A549 (cell line): Measurements from ENCODE around the gene DMAC2L. TPM values are rescaled to one million over a fixed set of nuclear protein-coding genes. Genes with fewer than 3 reads are reported as not detected.

Experiments
- ATAC-seq, 2 experiments: fragments of 200-7000 bp in 1 of 2; fragments of >200 bp in 1 of 2; cut with Nextera tagmentation in 1 of 2; cut with Tn5 transposase in 1 of 2; 3 replicates each; pipeline versions ENCODE4 v1.8.0 to v1.9.1; 2018 to 2020; ENCODE audit warnings: mild to moderate bottlenecking in 1 of 2, moderate library complexity in 1 of 2
- CTCF ChIA-PET: fragments of 300-600 bp; sonication (Branson Sonifier 250); formaldehyde crosslinking; extraction: SDS; loops from one replicate; lab custom pipeline; 2021; ENCODE audit warnings: antibody characterized with exemption, inconsistent platforms; lab: Yijun Ruan, JAX
- POLR2A ChIA-PET: fragments of 350-600 bp; formaldehyde crosslinking; extraction: SDS; loops from one replicate; lab custom pipeline; 2021; ENCODE audit warnings: antibody characterized with exemption, inconsistent platforms; lab: Yijun Ruan, JAX
- DNase-seq, 2 experiments: peaks; one replicate each; pipeline versions ENCODE4 v3.0.0 to v3.0.0-alpha.2; 2011 to 2016; ENCODE audit warnings: low read depth in 1 of 2, low spot score in 1 of 2
- FAIRE-seq: peaks from 2 replicates; lab custom pipeline; 2011; peaks lifted over from hg19 to GRCh38; lab: Jason Lieb, UNC
- H3K27ac ChIP-seq, 2 experiments: fragments of >200 bp; sonication (Bioruptor Twin); formaldehyde crosslinking; 3 replicates each; pipeline ENCODE4 v1.5.1; 2016 to 2017
- H3K4me1 ChIP-seq: fragments of >200 bp; sonication (Bioruptor Twin); formaldehyde crosslinking; 3 replicates; pipeline ENCODE4 v1.6.1; 2016
- H3K4me2 ChIP-seq: fragments of >200 bp; sonication (Bioruptor Twin); formaldehyde crosslinking; 3 replicates; pipeline ENCODE4 v1.6.1; 2016
- H3K4me3 ChIP-seq: fragments of >200 bp; sonication (Bioruptor Twin); formaldehyde crosslinking; 3 replicates; pipeline ENCODE4 v1.5.1; 2016
- H3K9me3 ChIP-seq: fragments of >200 bp; sonication (Bioruptor Twin); formaldehyde crosslinking; 3 replicates; pipeline ENCODE4 v1.6.1; 2016
- BCL3 ChIP-seq: fragments of >200 bp; sonication (Bioruptor Twin); formaldehyde crosslinking; IDR thresholded peaks from 3 replicates; pipeline ENCODE4 v1.6.1; 2016
- BHLHE40 ChIP-seq: IDR thresholded peaks from 2 replicates; pipeline ENCODE4 v1.6.1; 2012; ENCODE audit warnings: low read depth, low read length, inconsistent platforms
- EHMT2 ChIP-seq: fragments of 200-600 bp; sonication (generic); IDR thresholded peaks from 2 replicates; pipeline ENCODE4 v1.6.1; 2016; ENCODE audit warnings: antibody characterized with exemption, low read depth, mild to moderate bottlenecking, moderate library complexity
- EP300 ChIP-seq, 2 experiments: fragments of >200 bp; sonication (Bioruptor Twin); formaldehyde crosslinking; IDR thresholded peaks; 2 replicates in 1 of 2; 3 replicates in 1 of 2; pipeline ENCODE4 v1.6.1; 2016 to 2017
- FOSB ChIP-seq: fragments of 250-450 bp; sonication (Bioruptor Pico); IDR thresholded peaks from 2 replicates; pipeline ENCODE4 v1.5.0; 2020; ENCODE audit warnings: mild to moderate bottlenecking, moderate library complexity
- FOSL2 ChIP-seq, 2 experiments: fragments of 450-650 bp in 1 of 2; fragments of >200 bp in 1 of 2; sonication (Bioruptor Twin) in 1 of 2; formaldehyde crosslinking; IDR thresholded peaks; 2 replicates each; pipeline versions ENCODE4 v1.5.0 to v1.6.1; 2016 to 2020; ENCODE audit warnings: mild to moderate bottlenecking in 1 of 2, moderate library complexity in 1 of 2
- FOXS1 ChIP-seq: fragments of 250-450 bp; sonication (Bioruptor Pico); IDR thresholded peaks from 2 replicates; pipeline ENCODE4 v1.5.0; 2020; ENCODE audit warnings: mild to moderate bottlenecking, moderate library complexity
- HEYL ChIP-seq: fragments of 250-450 bp; sonication (Bioruptor Pico); IDR thresholded peaks from 2 replicates; pipeline ENCODE4 v1.8.0; 2021; ENCODE audit warnings: mild to moderate bottlenecking, moderate library complexity
- HOXB13 ChIP-seq: fragments of 250-450 bp; sonication (Bioruptor Pico); IDR thresholded peaks from 2 replicates; pipeline ENCODE4 v1.5.0; 2020; ENCODE audit warnings: low read depth, mild to moderate bottlenecking, moderate library complexity
- HOXB5 ChIP-seq: fragments of 250-450 bp; sonication (Bioruptor Pico); IDR thresholded peaks from 2 replicates; pipeline ENCODE4 v1.5.0; 2020; ENCODE audit warnings: mild to moderate bottlenecking, moderate library complexity
- JUNB ChIP-seq: fragments of >200 bp; sonication (Bioruptor Twin); formaldehyde crosslinking; IDR thresholded peaks from 2 replicates; pipeline ENCODE4 v1.6.1; 2016
- MAX ChIP-seq: IDR thresholded peaks from 2 replicates; pipeline ENCODE4 v1.6.1; 2012
- MYC ChIP-seq: IDR thresholded peaks from 2 replicates; pipeline ENCODE4 v1.6.1; 2012; ENCODE audit warnings: mild to moderate bottlenecking, inconsistent platforms, low read length, improper control_type of control experiment, borderline replicate concordance
- NFE2L2 ChIP-seq: fragments of 150-350 bp; conservative IDR thresholded peaks from 2 replicates; pipeline ENCODE4 v1.6.1; 2014; ENCODE audit warnings: low read length
- PBX3 ChIP-seq: IDR thresholded peaks from 2 replicates; pipeline ENCODE4 v1.6.1; 2012
- POLR2A ChIP-seq: IDR thresholded peaks from 2 replicates; pipeline ENCODE4 v1.6.1; 2012; ENCODE audit warnings: mild to moderate bottlenecking, low read length
- SREBF2 ChIP-seq: fragments of 450-650 bp; IDR thresholded peaks from 2 replicates; pipeline ENCODE4 v1.6.1; 2014; ENCODE audit warnings: mild to moderate bottlenecking, moderate library complexity
- TFCP2L1 ChIP-seq: fragments of 250-450 bp; sonication (Bioruptor Pico); IDR thresholded peaks from 2 replicates; pipeline ENCODE4 v1.5.0; 2021; ENCODE audit warnings: mild to moderate bottlenecking
- TP53 ChIP-seq: fragments of 250-450 bp; sonication (Bioruptor Pico); IDR thresholded peaks from 2 replicates; pipeline ENCODE4 v1.5.0; 2021; ENCODE audit warnings: mild to moderate bottlenecking, moderate library complexity
- ZC3H11A ChIP-seq: fragments of 450-650 bp; IDR thresholded peaks from 2 replicates; pipeline ENCODE4 v1.6.1; 2014; ENCODE audit warnings: antibody characterized with exemption, mild to moderate bottlenecking
- ZFP36 ChIP-seq: fragments of 450-650 bp; IDR thresholded peaks from 2 replicates; pipeline ENCODE4 v1.6.1; 2014; ENCODE audit warnings: borderline replicate concordance; ENCODE audit not compliant: partially characterized antibody
- ZSCAN20 ChIP-seq: fragments of 250-450 bp; sonication (Bioruptor Pico); IDR thresholded peaks from 2 replicates; pipeline ENCODE4 v1.8.0; 2022; ENCODE audit warnings: mild to moderate bottlenecking, moderate library complexity
- WGBS: methylation state at CpG from one replicate; pipeline ENCODE4 v1.1.6; 2017; ENCODE audit errors: missing lambda C conversion rate; 5-methylcytosine and 5-hydroxymethylcytosine counted together
- polyA plus RNA-seq, 4 experiments: library from polyadenylated mRNA; depleted of rRNA in 3 of 4; stranded (reverse); fragments of >200 nt; fragmentation: RNase III in 1 of 4; extraction: RNeasy Plus Mini Kit Qiagen cat#74134 plus additional on column Dnase treatment in 1 of 4; gene quantifications; 2 replicates in 3 of 4; 3 replicates in 1 of 4; pipeline ENCODE4 v1.2.3, GENCODE V29; 2011 to 2017
- TF ChIP-seq, protein P1 (sequence below): fragments of 250-450 bp; sonication (Bioruptor Pico); IDR thresholded peaks from 2 replicates; pipeline ENCODE4 v1.5.0; 2021; ENCODE audit warnings: mild to moderate bottlenecking, moderate library complexity, borderline replicate concordance
- TF ChIP-seq, protein P2 (sequence below): fragments of 250-450 bp; sonication (Bioruptor Pico); IDR thresholded peaks from 2 replicates; pipeline ENCODE4 v1.5.0; 2020; ENCODE audit warnings: low read depth, mild to moderate bottlenecking, moderate library complexity
- TF ChIP-seq, protein P3 (sequence below): fragments of >200 bp; sonication (Bioruptor Twin); formaldehyde crosslinking; IDR thresholded peaks from 3 replicates; pipeline ENCODE4 v1.5.1; 2016

The DMAC2L gene
- polyA plus RNA-seq, 2 of the 4 experiments (the other 2 are of a cell fraction), result 14.0 to 24.6 TPM

- no peaks in the 10 kb centered on the region for H3K4me1 ChIP-seq
- no peak for DNase-seq
- no peak overlapping the region for H3K4me3 ChIP-seq
- no peak for FAIRE-seq
- POLR2A ChIA-PET, result no interaction called here
- no peak for ATAC-seq
- no peak overlapping the region for H3K4me2 ChIP-seq
- H3K27ac ChIP-seq, result no peak overlapping the region
- 57% methylated on average over 2 of the region's 2 CpGs for WGBS
- TF ChIP-seq EHMT2 (no peak), FOSB (CRISPR knock-in tag) (no peak), TP53 (CRISPR knock-in tag) (no peak), BCL3 (no peak), HOXB13 (no peak), MYC (no peak), ZFP36 (no peak), HEYL (no peak), PBX3 (no peak), FOXS1 (CRISPR knock-in tag) (no peak), SREBF2 (no peak)
- CTCF ChIA-PET, result interaction anchor here (0.6 to 1.0 kb wide), 4 partner anchors 8 to 187 kb away, joined by 3 to 4 read pairs (median 4); no protein-coding TSS in a partner anchor
- H3K9me3 ChIP-seq, result no peaks in the 10 kb centered on the region
Observed at GRCh38 chr14:50262865-50263264, 49.3 kb upstream of the DMAC2L start.

DNA sequence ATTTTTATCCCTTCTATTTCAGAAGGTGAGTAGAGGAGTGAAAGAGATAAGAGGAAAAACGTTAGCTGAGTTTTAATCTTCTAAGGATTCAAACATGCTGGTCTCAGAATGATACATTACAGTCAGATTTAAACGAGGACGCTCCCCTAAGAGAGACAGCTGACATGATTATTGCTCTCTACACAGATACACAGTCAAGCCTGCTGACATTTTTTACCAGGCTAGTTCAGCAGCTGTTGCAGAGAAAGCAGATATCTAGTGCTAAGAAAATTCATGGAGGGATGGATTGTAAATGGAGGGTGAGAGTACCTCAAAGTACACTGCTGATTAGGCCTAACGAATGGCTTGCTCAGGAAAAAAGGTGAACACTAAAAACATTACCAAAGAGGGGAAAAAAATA, 48.8 kb upstream of the DMAC2L start:
- Histone ChIP-seq H3K27ac (no peak overlapping the region), H3K4me3 (no peak overlapping the region), H3K4me1 (no peaks in the 10 kb centered on the region), H3K9me3 (no peaks in the 10 kb centered on the region), H3K4me2 (no peak overlapping the region)
- 69% methylated on average over 4 of the region's 4 CpGs for WGBS
- ChIA-PET POLR2A (no interaction called here), CTCF (no interaction called here)
- ATAC-seq, result no peak
- TF ChIP-seq BHLHE40 (no peak), JUNB (no peak), TFCP2L1 (CRISPR knock-in tag) (no peak), FOSL2 (IDR thresholded peaks at IDR 0.05) (no peak), FOSL2 (CRISPR knock-in tag; IDR thresholded peaks at IDR 0.05) (no peak), EP300 (IDR thresholded peaks at IDR 0.05) (no peak), HOXB5 (CRISPR knock-in tag) (no peak), PBX3 (no peak), POLR2A (no peak), ZC3H11A (no peak), NFE2L2 (no peak), MAX (no peak), ZSCAN20 (CRISPR knock-in tag) (no peak), HOXB13 (no peak)
- TF ChIP-seq, protein P1, sequence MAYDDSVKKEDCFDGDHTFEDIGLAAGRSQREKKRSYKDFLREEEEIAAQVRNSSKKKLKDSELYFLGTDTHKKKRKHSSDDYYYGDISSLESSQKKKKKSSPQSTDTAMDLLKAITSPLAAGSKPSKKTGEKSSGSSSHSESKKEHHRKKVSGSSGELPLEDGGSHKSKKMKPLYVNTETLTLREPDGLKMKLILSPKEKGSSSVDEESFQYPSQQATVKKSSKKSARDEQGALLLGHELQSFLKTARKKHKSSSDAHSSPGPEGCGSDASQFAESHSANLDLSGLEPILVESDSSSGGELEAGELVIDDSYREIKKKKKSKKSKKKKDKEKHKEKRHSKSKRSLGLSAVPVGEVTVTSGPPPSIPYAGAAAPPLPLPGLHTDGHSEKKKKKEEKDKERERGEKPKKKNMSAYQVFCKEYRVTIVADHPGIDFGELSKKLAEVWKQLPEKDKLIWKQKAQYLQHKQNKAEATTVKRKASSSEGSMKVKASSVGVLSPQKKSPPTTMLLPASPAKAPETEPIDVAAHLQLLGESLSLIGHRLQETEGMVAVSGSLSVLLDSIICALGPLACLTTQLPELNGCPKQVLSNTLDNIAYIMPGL (CRISPR knock-in tag), result no peak
- TF ChIP-seq, protein P2, sequence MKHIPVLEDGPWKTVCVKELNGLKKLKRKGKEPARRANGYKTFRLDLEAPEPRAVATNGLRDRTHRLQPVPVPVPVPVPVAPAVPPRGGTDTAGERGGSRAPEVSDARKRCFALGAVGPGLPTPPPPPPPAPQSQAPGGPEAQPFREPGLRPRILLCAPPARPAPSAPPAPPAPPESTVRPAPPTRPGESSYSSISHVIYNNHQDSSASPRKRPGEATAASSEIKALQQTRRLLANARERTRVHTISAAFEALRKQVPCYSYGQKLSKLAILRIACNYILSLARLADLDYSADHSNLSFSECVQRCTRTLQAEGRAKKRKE, result no peak
- TF ChIP-seq, protein P3, sequence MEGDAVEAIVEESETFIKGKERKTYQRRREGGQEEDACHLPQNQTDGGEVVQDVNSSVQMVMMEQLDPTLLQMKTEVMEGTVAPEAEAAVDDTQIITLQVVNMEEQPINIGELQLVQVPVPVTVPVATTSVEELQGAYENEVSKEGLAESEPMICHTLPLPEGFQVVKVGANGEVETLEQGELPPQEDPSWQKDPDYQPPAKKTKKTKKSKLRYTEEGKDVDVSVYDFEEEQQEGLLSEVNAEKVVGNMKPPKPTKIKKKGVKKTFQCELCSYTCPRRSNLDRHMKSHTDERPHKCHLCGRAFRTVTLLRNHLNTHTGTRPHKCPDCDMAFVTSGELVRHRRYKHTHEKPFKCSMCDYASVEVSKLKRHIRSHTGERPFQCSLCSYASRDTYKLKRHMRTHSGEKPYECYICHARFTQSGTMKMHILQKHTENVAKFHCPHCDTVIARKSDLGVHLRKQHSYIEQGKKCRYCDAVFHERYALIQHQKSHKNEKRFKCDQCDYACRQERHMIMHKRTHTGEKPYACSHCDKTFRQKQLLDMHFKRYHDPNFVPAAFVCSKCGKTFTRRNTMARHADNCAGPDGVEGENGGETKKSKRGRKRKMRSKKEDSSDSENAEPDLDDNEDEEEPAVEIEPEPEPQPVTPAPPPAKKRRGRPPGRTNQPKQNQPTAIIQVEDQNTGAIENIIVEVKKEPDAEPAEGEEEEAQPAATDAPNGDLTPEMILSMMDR, result no peak
- no peak for DNase-seq
- FAIRE-seq, result no peak
